ENCODE data around the gene TMEM33.

- TF ChIP-seq CTCF (conservative IDR thresholded peaks at IDR 0.05; ENCODE audit: low read depth, low read length): no peak
- no peak for TF ChIP-seq EZH2 (IDR thresholded peaks at IDR 0.05; ENCODE audit: low read length, unreplicated experiment)
Measured at GRCh38 chr4:41991916-41992767, 56.9 kb downstream of the TMEM33 start.

All from PC-3 (cell line).